ENCODE results near the gene CA10.

CA10 gene

GRCh38 chr17:52145476-52145875, 13.0 kb downstream of the CA10 start:
- Histone ChIP-seq H3K9me3 (ENCODE audit: control insufficient read depth, insufficient read depth, low read length) (no peaks in the 10 kb centered on the region), H3K9ac (ENCODE audit: low read depth, low read length) (no peak overlapping the region), H3K36me3 (ENCODE audit: control insufficient read depth, insufficient read depth, low read length) (no peaks in the 10 kb centered on the region), H3K4me3 (ENCODE audit: low read depth, low read length) (peak overlapping the region; percentile 3; the same call in 1 of the 2 replicates), H3K27ac (ENCODE audit: low read depth, low read length) (peak overlapping the region; percentile 27), H3K27me3 (ENCODE audit: control insufficient read depth, insufficient read depth, low read length) (no peaks in the 10 kb centered on the region), H3K4me1 (ENCODE audit: control insufficient read depth, insufficient read depth, low read length) (peaks cover 30% of the 10 kb centered on the region)

- Histone ChIP-seq H3K4me3 (ENCODE audit: low read depth, low read length) (no peak overlapping the region), H3K27ac (ENCODE audit: low read depth, low read length) (peak overlapping the region; percentile 44), H3K4me1 (ENCODE audit: control insufficient read depth, insufficient read depth, low read length) (peaks cover 30% of the 10 kb centered on the region), H3K36me3 (ENCODE audit: control insufficient read depth, insufficient read depth, low read length) (no peaks in the 10 kb centered on the region), H3K27me3 (ENCODE audit: control insufficient read depth, insufficient read depth, low read length) (no peaks in the 10 kb centered on the region), H3K9me3 (ENCODE audit: control insufficient read depth, insufficient read depth, low read length) (no peaks in the 10 kb centered on the region), H3K9ac (ENCODE audit: low read depth, low read length) (no peak overlapping the region)
Observed at GRCh38 chr17:52143542-52143941, 15.0 kb downstream of the CA10 start.

- Histone ChIP-seq H3K4me1 (ENCODE audit: control insufficient read depth, insufficient read depth, low read length) (peaks cover 39% of the 10 kb centered on the region), H3K27me3 (ENCODE audit: control insufficient read depth, insufficient read depth, low read length) (no peaks in the 10 kb centered on the region), H3K4me3 (ENCODE audit: low read depth, low read length) (no peak overlapping the region), H3K27ac (ENCODE audit: low read depth, low read length) (no peak overlapping the region), H3K9ac (ENCODE audit: low read depth, low read length) (no peak overlapping the region), H3K36me3 (ENCODE audit: control insufficient read depth, insufficient read depth, low read length) (no peaks in the 10 kb centered on the region), H3K9me3 (ENCODE audit: control insufficient read depth, insufficient read depth, low read length) (no peaks in the 10 kb centered on the region)
Observed at GRCh38 chr17:52140601-52141000, 17.9 kb downstream of the CA10 start.

- Histone ChIP-seq H3K27me3 (ENCODE audit: control insufficient read depth, insufficient read depth, low read length) (no peaks in the 10 kb centered on the region), H3K9me3 (ENCODE audit: control insufficient read depth, insufficient read depth, low read length) (no peaks in the 10 kb centered on the region), H3K36me3 (ENCODE audit: control insufficient read depth, insufficient read depth, low read length) (no peaks in the 10 kb centered on the region), H3K4me1 (ENCODE audit: control insufficient read depth, insufficient read depth, low read length) (peaks cover 30% of the 10 kb centered on the region), H3K4me3 (ENCODE audit: low read depth, low read length) (no peak overlapping the region), H3K27ac (ENCODE audit: low read depth, low read length) (no peak overlapping the region), H3K9ac (ENCODE audit: low read depth, low read length) (no peak overlapping the region)
Observed at GRCh38 chr17:52138752-52139151, 19.8 kb downstream of the CA10 start.

- Histone ChIP-seq H3K4me3 (ENCODE audit: low read depth, low read length) (no peak overlapping the region), H3K36me3 (ENCODE audit: control insufficient read depth, insufficient read depth, low read length) (no peaks in the 10 kb centered on the region), H3K27me3 (ENCODE audit: control insufficient read depth, insufficient read depth, low read length) (no peaks in the 10 kb centered on the region), H3K9ac (ENCODE audit: low read depth, low read length) (no peak overlapping the region), H3K9me3 (ENCODE audit: control insufficient read depth, insufficient read depth, low read length) (no peaks in the 10 kb centered on the region), H3K4me1 (ENCODE audit: control insufficient read depth, insufficient read depth, low read length) (peaks cover 27% of the 10 kb centered on the region), H3K27ac (ENCODE audit: low read depth, low read length) (no peak overlapping the region)
Observed at GRCh38 chr17:52138350-52138749, 20.2 kb downstream of the CA10 start.

GRCh38 chr17:52136166-52136565, 22.3 kb downstream of the CA10 start:
- Histone ChIP-seq H3K4me3 (ENCODE audit: low read depth, low read length) (no peak overlapping the region), H3K27me3 (ENCODE audit: control insufficient read depth, insufficient read depth, low read length) (no peaks in the 10 kb centered on the region), H3K36me3 (ENCODE audit: control insufficient read depth, insufficient read depth, low read length) (no peaks in the 10 kb centered on the region), H3K4me1 (ENCODE audit: control insufficient read depth, insufficient read depth, low read length) (peaks cover 16% of the 10 kb centered on the region), H3K9me3 (ENCODE audit: control insufficient read depth, insufficient read depth, low read length) (no peaks in the 10 kb centered on the region), H3K9ac (ENCODE audit: low read depth, low read length) (no peak overlapping the region), H3K27ac (ENCODE audit: low read depth, low read length) (no peak overlapping the region)

GRCh38 chr17:52134641-52135040, 23.9 kb downstream of the CA10 start:
- Histone ChIP-seq H3K27ac (ENCODE audit: low read depth, low read length) (no peak overlapping the region), H3K4me3 (ENCODE audit: low read depth, low read length) (no peak overlapping the region), H3K36me3 (ENCODE audit: control insufficient read depth, insufficient read depth, low read length) (no peaks in the 10 kb centered on the region), H3K9me3 (ENCODE audit: control insufficient read depth, insufficient read depth, low read length) (no peaks in the 10 kb centered on the region), H3K4me1 (ENCODE audit: control insufficient read depth, insufficient read depth, low read length) (peaks cover 10% of the 10 kb centered on the region), H3K27me3 (ENCODE audit: control insufficient read depth, insufficient read depth, low read length) (no peaks in the 10 kb centered on the region), H3K9ac (ENCODE audit: low read depth, low read length) (no peak overlapping the region)

GRCh38 chr17:52128721-52129120, 29.8 kb downstream of the CA10 start:
- Histone ChIP-seq H3K27ac (ENCODE audit: low read depth, low read length) (no peak overlapping the region), H3K9me3 (ENCODE audit: control insufficient read depth, insufficient read depth, low read length) (no peaks in the 10 kb centered on the region), H3K4me1 (ENCODE audit: control insufficient read depth, insufficient read depth, low read length) (no peaks in the 10 kb centered on the region), H3K9ac (ENCODE audit: low read depth, low read length) (no peak overlapping the region), H3K36me3 (ENCODE audit: control insufficient read depth, insufficient read depth, low read length) (no peaks in the 10 kb centered on the region), H3K27me3 (ENCODE audit: control insufficient read depth, insufficient read depth, low read length) (no peaks in the 10 kb centered on the region), H3K4me3 (ENCODE audit: low read depth, low read length) (no peak overlapping the region)

GRCh38 chr17:52124993-52125392, 33.5 kb downstream of the CA10 start:
- Histone ChIP-seq H3K27me3 (ENCODE audit: control insufficient read depth, insufficient read depth, low read length) (no peaks in the 10 kb centered on the region), H3K9ac (ENCODE audit: low read depth, low read length) (no peak overlapping the region), H3K9me3 (ENCODE audit: control insufficient read depth, insufficient read depth, low read length) (peaks cover 6% of the 10 kb centered on the region; the same call in 1 of the 2 replicates), H3K36me3 (ENCODE audit: control insufficient read depth, insufficient read depth, low read length) (no peaks in the 10 kb centered on the region), H3K4me1 (ENCODE audit: control insufficient read depth, insufficient read depth, low read length) (no peaks in the 10 kb centered on the region), H3K4me3 (ENCODE audit: low read depth, low read length) (no peak overlapping the region), H3K27ac (ENCODE audit: low read depth, low read length) (no peak overlapping the region)

- Histone ChIP-seq H3K27me3 (ENCODE audit: control insufficient read depth, insufficient read depth, low read length) (no peaks in the 10 kb centered on the region), H3K36me3 (ENCODE audit: control insufficient read depth, insufficient read depth, low read length) (no peaks in the 10 kb centered on the region), H3K9ac (ENCODE audit: low read depth, low read length) (no peak overlapping the region), H3K4me3 (ENCODE audit: low read depth, low read length) (no peak overlapping the region), H3K4me1 (ENCODE audit: control insufficient read depth, insufficient read depth, low read length) (no peaks in the 10 kb centered on the region), H3K9me3 (ENCODE audit: control insufficient read depth, insufficient read depth, low read length) (peaks cover 6% of the 10 kb centered on the region; the same call in 1 of the 2 replicates), H3K27ac (ENCODE audit: low read depth, low read length) (no peak overlapping the region)
Observed at GRCh38 chr17:52124561-52124960, 34.0 kb downstream of the CA10 start.

- no peak overlapping the region for H3K4me3 ChIP-seq (ENCODE audit: low read depth, low read length)
- no peaks in the 10 kb centered on the region for H3K36me3 ChIP-seq (ENCODE audit: control insufficient read depth, insufficient read depth, low read length)
- peaks cover 22% of the 10 kb centered on the region for H3K9me3 ChIP-seq (ENCODE audit: control insufficient read depth, insufficient read depth, low read length)
- H3K27ac ChIP-seq (ENCODE audit: low read depth, low read length), result no peak overlapping the region
- no peak overlapping the region for H3K9ac ChIP-seq (ENCODE audit: low read depth, low read length)
- H3K4me1 ChIP-seq (ENCODE audit: control insufficient read depth, insufficient read depth, low read length), result no peaks in the 10 kb centered on the region
- no peaks in the 10 kb centered on the region for H3K27me3 ChIP-seq (ENCODE audit: control insufficient read depth, insufficient read depth, low read length)
Observed at GRCh38 chr17:52120465-52120864, 38.0 kb downstream of the CA10 start.

All from HUES48 (cell line).